Umbilical cord (tissue), 2 donors: ENCODE data around the gene BCAS3. TPM values are rescaled to one million over a fixed set of nuclear protein-coding genes. Genes with fewer than 3 reads are reported as not detected.

ENCODE experiments used
- DNase-seq: peaks from one replicate; pipeline ENCODE4 v3.0.0-alpha.2; 2015; ENCODE audit warnings: low spot score
- total RNA-seq: library from RNA; depleted of rRNA; stranded (reverse); fragments of >200 nt; gene quantifications from one replicate; pipeline ENCODE4 v1.2.3, GENCODE V29; 2014; ENCODE audit warnings: low replicate concordance; ENCODE audit not compliant: insufficient read depth

Gene BCAS3
- total RNA-seq, 1 donor from 2014 or later, result 25.0 TPM

GRCh38 chr17:61404913-61405685 lies 727.4 kb downstream of the BCAS3 start:
- no peak for DNase-seq

GRCh38 chr17:61405686-61406536 lies 728.3 kb downstream of the BCAS3 start:
- no peak for DNase-seq

GRCh38 chr17:61406537-61406845 lies 728.8 kb downstream of the BCAS3 start:
- DNase-seq, result no peak

GRCh38 chr17:61406971-61407911 lies 729.6 kb downstream of the BCAS3 start:
- no peak for DNase-seq

- DNase-seq, result peak; percentile 45
Measured at GRCh38 chr17:61408151-61409041, 730.7 kb downstream of the BCAS3 start.

- peak; percentile 88 for DNase-seq
Measured at GRCh38 chr17:61409301-61410112, 731.9 kb downstream of the BCAS3 start.

- DNase-seq, result peak; percentile 88
Measured at GRCh38 chr17:61410141-61411010, 732.7 kb downstream of the BCAS3 start.

GRCh38 chr17:61411011-61411260 lies 733.3 kb downstream of the BCAS3 start:
- DNase-seq, result no peak

- peak; percentile 87 for DNase-seq
Measured at GRCh38 chr17:61411261-61412142, 733.9 kb downstream of the BCAS3 start.

- DNase-seq, result peak; percentile 90
Measured at GRCh38 chr17:61412143-61412859, 734.6 kb downstream of the BCAS3 start.

- DNase-seq, result peak; percentile 38
Measured at GRCh38 chr17:61412860-61413660, 735.4 kb downstream of the BCAS3 start.

- no peak for DNase-seq
Measured at GRCh38 chr17:61413661-61414126, 736.0 kb downstream of the BCAS3 start.

- peak; percentile 4 for DNase-seq
Measured at GRCh38 chr17:61414141-61414935, 736.7 kb downstream of the BCAS3 start.

GRCh38 chr17:61414936-61415251 lies 737.2 kb downstream of the BCAS3 start:
- no peak for DNase-seq

GRCh38 chr17:61415374-61416210 lies 737.9 kb downstream of the BCAS3 start:
- peak; percentile 72 for DNase-seq
